GM21825 (cell line): ENCODE results near the gene SEMA6A.
A peak's percentile ranks its signal among the peaks of the same experiment; 100 is the strongest.

ENCODE experiments used
- ATAC-seq: cut with Tn5 transposase; IDR thresholded peaks from one replicate; pipeline ENCODE4 v1.9.1; 2021; ENCODE audit warnings: mild to moderate bottlenecking, moderate library complexity; ENCODE audit not compliant: unreplicated experiment

SEMA6A gene

GRCh38 chr5:116467465-116467843 lies 107.2 kb downstream of the SEMA6A start:
- no peak for ATAC-seq

GRCh38 chr5:116466727-116467464 lies 107.7 kb downstream of the SEMA6A start:
- no peak for ATAC-seq

DNA sequence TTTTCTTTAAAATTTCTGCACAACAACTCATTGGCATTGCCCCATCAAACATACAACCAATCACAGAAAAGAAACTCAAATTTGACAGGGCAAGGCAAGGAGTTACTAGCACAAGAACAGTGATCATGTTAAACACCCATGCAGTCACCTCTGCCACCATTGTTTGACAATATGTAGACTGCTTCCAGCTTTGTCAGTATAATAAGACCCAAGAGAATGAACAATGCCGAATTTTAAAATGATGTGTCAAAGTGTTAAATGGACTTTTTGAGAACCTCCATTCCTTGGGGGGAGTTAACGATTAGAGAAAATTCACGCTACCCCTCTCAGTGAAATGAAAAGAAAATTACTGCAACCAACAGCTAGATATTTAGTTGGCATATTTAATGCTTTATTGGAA lies 109.2 kb downstream of the SEMA6A start:
- no peak for ATAC-seq

DNA sequence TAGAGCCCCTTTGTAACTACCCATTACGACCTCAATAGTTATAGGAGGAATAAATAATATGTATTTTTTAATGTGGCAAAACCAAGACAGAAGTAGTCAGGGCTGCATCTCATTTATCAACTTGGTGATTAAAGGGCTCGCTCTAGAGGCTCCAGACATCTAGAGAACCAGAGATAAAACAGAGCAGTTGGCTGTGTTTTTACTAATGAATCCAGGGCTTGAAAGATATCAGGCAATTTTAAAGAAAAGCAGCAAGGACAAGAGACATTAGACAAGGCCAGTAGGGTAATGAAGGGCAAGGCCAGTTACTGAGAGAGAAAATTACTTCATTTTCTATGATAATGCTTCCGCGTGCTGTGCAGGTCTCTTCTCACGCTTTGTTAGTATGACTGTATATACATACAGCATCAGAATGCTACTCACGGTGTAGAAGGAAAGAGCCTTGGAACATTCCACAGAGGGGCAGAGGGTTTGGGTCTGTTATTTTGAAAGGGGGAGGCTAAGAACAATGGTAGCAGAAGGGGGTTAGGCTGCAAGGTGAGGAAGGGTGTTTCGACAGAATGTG lies 110.4 kb downstream of the SEMA6A start:
- no peak for ATAC-seq

- no peak for ATAC-seq
Observed at GRCh38 chr5:116462500-116462899, 112.1 kb downstream of the SEMA6A start.

- ATAC-seq, result no peak
Observed at GRCh38 chr5:116459301-116459700, 115.3 kb downstream of the SEMA6A start.

DNA sequence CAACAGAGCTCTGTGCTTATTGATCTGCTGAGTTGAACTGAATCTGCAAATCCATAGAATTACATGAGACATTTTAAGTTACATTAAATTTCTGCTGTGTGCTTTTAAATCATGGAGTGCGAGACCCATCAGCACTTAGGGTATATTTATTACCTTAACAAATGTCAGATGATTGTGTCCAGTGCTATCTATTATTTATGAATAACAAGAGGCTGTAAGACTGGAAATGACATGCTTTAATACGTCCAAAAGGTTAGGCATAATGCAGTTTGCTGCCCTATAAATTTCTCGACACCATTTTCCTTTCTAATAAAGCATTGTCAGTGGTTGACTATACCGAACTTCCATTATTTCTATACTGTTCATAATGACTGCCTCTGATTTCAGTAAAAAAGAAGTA lies 117.6 kb downstream of the SEMA6A start:
- no peak for ATAC-seq

- ATAC-seq, result no peak
Observed at GRCh38 chr5:116456036-116456435, 118.6 kb downstream of the SEMA6A start.

- no peak for ATAC-seq
Observed at GRCh38 chr5:116455061-116455460, 119.6 kb downstream of the SEMA6A start.

DNA sequence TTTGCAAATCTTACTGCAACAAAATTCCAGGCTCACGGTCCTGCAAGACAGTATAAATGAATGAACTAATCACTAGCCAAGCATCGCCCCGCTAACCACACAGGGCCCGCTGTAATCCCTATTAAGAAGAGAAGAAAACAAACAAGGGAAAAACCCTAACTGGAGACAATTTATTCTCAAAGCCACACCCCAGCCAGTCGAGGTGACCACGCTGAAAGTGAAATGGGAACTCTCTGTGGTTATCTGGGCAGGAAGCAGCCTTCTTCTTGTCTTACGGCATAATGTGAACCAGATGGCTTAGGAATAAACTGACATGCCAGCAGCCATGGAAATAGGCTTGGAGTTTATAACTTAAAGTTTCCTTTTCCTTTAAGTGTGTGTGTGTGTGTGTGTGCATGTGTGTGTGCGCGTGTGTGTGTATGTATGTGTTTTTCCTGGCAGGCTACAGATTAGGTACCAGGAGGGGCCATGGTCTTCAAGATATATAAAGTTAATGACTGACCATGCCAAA lies 120.2 kb downstream of the SEMA6A start:
- ATAC-seq, result peak; percentile 99

GRCh38 chr5:116453988-116454411 lies 120.6 kb downstream of the SEMA6A start:
- ATAC-seq, result no peak

- ATAC-seq, result no peak
Observed at GRCh38 chr5:116452774-116453368, 121.8 kb downstream of the SEMA6A start.

DNA sequence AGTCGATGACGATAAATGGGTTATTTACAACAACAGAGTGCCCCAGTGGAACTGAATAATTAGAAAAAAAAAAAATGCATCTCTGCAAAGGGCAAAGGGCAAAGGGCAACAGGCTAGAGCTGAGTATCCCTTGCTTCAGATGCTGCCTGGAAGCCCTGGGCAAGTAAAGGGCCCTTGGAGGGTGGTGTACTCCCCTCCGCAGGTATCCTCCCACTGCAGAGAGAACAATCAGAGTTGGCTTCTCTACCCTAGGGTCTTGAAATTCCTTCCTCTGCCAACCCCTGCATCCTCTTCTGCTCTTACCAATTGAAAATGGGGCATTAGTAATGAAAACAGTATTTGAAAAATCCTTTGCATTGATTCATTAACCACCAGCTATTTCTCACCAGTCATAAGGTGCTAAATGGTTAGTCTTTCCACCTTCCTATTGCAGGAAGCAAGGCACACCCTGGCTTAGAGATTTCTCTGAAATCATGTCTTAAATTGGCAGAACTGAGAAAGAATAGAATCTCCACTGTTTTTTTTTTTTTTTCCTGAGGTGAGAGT lies 122.6 kb downstream of the SEMA6A start:
- no peak for ATAC-seq

- no peak for ATAC-seq
Observed at GRCh38 chr5:116451066-116451465, 123.6 kb downstream of the SEMA6A start.

DNA sequence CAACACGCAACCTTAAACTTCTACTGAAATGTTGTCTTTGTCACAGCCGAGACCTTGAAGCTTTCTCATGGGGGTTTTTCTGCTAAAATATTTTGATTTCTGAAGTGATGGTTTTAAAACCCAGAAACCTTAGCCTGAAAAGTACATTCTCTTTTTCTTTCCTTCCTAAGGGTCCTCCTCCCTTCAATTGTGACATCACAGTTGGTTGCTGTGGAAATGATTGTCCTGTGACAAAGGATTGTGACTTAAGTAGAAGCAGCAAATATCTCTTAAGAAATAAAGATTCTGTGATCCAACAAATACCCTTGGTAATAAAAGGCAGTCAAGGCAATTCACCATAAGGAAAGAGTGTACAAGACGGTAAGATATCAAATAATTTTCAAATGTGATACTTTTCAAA lies 125.2 kb downstream of the SEMA6A start:
- no peak for ATAC-seq

- no peak for ATAC-seq
Observed at GRCh38 chr5:116448870-116449427, 125.7 kb downstream of the SEMA6A start.

GRCh38 chr5:116448450-116448849 lies 126.2 kb downstream of the SEMA6A start:
- ATAC-seq, result no peak

- ATAC-seq, result no peak
Observed at GRCh38 chr5:116446356-116447005, 128.1 kb downstream of the SEMA6A start.

DNA sequence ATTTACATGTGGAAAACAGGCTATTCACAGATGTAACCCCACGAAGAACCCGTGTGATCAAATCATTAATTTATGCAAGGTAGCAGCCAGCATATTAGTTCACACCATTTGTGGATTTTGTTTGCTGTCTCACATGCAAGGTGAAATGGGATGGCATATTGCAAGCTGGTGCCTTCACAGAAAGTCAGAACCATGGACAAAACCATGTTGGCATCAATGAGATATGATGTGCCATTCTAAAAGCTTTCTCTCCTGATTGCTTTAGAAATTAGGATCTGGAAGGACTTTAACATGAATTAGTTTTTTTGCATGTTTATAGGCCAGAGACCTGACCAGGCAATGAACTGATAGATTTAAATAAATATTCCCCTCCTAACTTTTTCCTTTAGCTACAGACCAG lies 129.3 kb downstream of the SEMA6A start:
- ATAC-seq, result no peak

DNA sequence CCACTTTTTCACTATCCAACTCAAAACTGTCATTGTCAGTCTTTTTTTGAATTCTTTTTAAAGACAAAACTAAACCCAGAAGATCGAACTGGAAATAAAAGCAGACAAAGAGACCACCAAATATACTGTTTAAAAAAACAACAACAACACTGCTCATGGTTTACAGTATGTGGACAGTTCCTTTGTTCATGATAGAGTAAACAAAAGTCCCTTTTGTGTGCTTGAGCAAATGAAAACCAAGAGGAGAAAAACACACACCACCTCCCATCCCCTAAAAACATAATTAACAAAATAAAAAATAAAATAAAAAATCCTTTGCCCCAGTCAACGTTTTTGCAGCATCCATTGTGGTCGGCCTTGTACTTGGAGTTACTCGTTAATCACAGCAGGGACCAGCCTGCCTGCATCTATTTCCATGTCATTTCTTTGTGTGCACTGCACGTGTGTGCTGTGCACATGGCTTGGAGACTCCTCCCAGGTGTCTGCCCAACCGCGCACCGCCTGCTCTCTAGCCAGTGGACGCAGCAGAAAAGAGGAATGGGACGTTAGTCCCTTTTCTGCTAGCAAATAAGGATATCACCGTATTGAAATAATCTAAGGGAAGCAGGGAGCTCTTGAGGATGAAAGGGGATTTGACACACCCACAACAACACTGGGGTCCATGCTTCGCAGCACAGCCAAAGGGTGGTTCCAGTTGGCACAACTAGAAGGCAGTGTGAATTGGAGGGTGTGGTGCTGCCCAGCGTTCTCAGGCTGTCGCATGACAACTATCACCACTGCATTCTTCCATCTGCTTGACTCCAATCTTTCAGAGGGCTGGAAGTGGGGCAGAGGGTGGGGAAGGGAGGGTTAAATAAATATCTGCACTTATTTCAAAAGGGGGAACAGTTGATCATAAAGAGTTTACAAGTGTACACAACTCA lies 130.0 kb downstream of the SEMA6A start:
- ATAC-seq, result no peak
